HEK293T (cell line): ENCODE data around the gene SPI1.

Source experiments
- CTCF ChIA-PET: fragments of 350-600 bp; formaldehyde crosslinking; extraction: SDS; loops from one replicate; lab custom pipeline; 2021; ENCODE audit warnings: antibody characterized with exemption, inconsistent platforms; lab: Yijun Ruan, JAX
- POLR2A ChIA-PET: fragments of 350-600 bp; formaldehyde crosslinking; extraction: SDS; loops from one replicate; lab custom pipeline; 2020; ENCODE audit warnings: antibody characterized with exemption, inconsistent platforms; lab: Yijun Ruan, JAX
- DNase-seq: peaks from one replicate; pipeline ENCODE4 v3.0.0; 2012; ENCODE audit warnings: mixed read lengths; ENCODE audit errors: extremely low spot score
- ARNT ChIP-seq: fragments of 450-650 bp; IDR thresholded peaks from 2 replicates; pipeline ENCODE4 v1.6.1; 2017; ENCODE audit warnings: mild to moderate bottlenecking
- BHLHE40 ChIP-seq: fragments of 450-650 bp; IDR thresholded peaks from 2 replicates; pipeline ENCODE4 v1.6.1; 2016; ENCODE audit warnings: mild to moderate bottlenecking, moderate library complexity, borderline replicate concordance
- CTBP1 ChIP-seq: fragments of 450-650 bp; IDR thresholded peaks from 2 replicates; pipeline ENCODE4 v1.6.1; 2016; ENCODE audit warnings: borderline replicate concordance
- ELF4 ChIP-seq: fragments of 450-650 bp; IDR thresholded peaks from 2 replicates; pipeline ENCODE4 v1.6.1; 2017; ENCODE audit warnings: antibody characterized with exemption
- FOXA1 ChIP-seq: fragments of 450-650 bp; IDR thresholded peaks from 2 replicates; pipeline ENCODE4 v1.6.1; 2016; ENCODE audit warnings: mild to moderate bottlenecking
- FOXK2 ChIP-seq: fragments of 450-650 bp; IDR thresholded peaks from 2 replicates; pipeline ENCODE4 v1.6.1; 2016; ENCODE audit warnings: mild to moderate bottlenecking
- FOXM1 ChIP-seq: fragments of 450-650 bp; IDR thresholded peaks from 2 replicates; pipeline ENCODE4 v1.6.1; 2017; ENCODE audit warnings: mild to moderate bottlenecking, borderline replicate concordance
- HDGF ChIP-seq: fragments of 450-650 bp; IDR thresholded peaks from 2 replicates; pipeline ENCODE4 v1.6.1; 2017; ENCODE audit warnings: antibody characterized with exemption, borderline replicate concordance
- LEF1 ChIP-seq: fragments of 450-650 bp; IDR thresholded peaks from 2 replicates; pipeline ENCODE4 v1.6.1; 2017; ENCODE audit warnings: mild to moderate bottlenecking, borderline replicate concordance
- NFRKB ChIP-seq: fragments of 450-650 bp; IDR thresholded peaks from 2 replicates; pipeline ENCODE4 v1.6.1; 2016; ENCODE audit warnings: mild to moderate bottlenecking, moderate library complexity
- SP1 ChIP-seq: fragments of 450-650 bp; IDR thresholded peaks from 2 replicates; pipeline ENCODE4 v1.6.1; 2017
- SUZ12 ChIP-seq: fragments of 450-650 bp; IDR thresholded peaks from 2 replicates; pipeline ENCODE4 v1.6.1; 2016; ENCODE audit warnings: mild to moderate bottlenecking
- TARDBP ChIP-seq: fragments of 450-650 bp; IDR thresholded peaks from 2 replicates; pipeline ENCODE4 v1.6.1; 2016
- ZNF384 ChIP-seq: fragments of 450-650 bp; IDR thresholded peaks from 2 replicates; pipeline ENCODE4 v1.6.1; 2016
- TF ChIP-seq, protein P1 (sequence below): fragments of 450-650 bp; IDR thresholded peaks from 2 replicates; pipeline ENCODE4 v1.6.1; 2016

SPI1 gene

DNA sequence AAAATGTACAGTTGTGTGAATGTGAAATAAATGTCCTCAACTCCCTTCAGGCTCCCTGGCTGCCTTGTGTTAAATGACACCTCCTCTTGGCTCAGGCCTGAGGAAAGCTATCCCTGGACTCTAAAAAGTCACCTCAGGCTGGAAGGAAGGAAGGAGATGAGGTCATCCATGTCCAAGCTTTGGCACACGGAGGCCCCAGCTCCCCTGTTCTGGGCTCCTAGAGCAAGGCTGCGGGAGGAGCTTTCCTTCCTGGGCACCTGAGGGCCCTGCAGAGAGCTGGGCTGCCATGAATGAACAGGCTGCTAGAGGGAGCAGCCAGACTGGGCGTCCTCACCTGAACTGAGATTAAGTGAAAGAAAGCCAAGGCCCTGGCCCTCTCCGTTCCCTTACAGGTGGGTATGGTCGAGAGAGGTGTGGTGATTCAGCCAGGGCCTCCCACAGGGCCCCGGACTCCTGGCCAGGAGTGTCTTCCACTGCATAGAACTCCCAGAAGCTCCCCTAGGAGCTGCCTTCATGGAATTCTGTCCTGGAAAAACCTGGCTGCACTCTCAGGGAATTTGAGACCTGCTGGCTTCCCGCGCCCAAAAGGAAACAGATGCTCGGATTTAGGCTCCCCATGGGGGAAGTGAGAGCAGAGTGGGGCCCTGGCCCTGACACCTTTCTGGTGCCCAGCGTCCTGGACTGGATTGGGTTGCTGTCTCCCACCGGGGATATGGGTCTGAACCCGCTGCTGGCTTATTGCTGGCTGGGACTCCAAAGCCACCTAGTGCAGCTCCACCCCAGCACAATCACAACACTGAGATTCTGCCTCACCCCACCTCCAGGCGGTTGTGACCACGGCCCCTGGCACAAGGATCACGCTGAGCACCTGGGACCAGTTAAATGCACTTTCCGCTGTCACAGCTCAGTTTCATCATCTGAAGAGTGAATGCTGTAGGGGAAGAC is 48.1 kb downstream of the SPI1 start:
- no peak for DNase-seq
- CTCF ChIA-PET = interaction anchor here (1.1 kb wide), 1 partner anchor 25 kb away, joined by 3 read pairs; no protein-coding TSS in a partner anchor
- TF ChIP-seq, protein P1, sequence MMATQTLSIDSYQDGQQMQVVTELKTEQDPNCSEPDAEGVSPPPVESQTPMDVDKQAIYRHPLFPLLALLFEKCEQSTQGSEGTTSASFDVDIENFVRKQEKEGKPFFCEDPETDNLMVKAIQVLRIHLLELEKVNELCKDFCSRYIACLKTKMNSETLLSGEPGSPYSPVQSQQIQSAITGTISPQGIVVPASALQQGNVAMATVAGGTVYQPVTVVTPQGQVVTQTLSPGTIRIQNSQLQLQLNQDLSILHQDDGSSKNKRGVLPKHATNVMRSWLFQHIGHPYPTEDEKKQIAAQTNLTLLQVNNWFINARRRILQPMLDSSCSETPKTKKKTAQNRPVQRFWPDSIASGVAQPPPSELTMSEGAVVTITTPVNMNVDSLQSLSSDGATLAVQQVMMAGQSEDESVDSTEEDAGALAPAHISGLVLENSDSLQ = no peak
- no peak for TF ChIP-seq ELF4
- TF ChIP-seq ARNT = no peak
- no peak for TF ChIP-seq HDGF
- no peak for TF ChIP-seq ZNF384
- no peak for TF ChIP-seq BHLHE40
- TF ChIP-seq SUZ12 = no peak
- no peak for TF ChIP-seq SP1
- no peak for TF ChIP-seq CTBP1
- no peak for TF ChIP-seq LEF1
- POLR2A ChIA-PET = no interaction called here

DNA sequence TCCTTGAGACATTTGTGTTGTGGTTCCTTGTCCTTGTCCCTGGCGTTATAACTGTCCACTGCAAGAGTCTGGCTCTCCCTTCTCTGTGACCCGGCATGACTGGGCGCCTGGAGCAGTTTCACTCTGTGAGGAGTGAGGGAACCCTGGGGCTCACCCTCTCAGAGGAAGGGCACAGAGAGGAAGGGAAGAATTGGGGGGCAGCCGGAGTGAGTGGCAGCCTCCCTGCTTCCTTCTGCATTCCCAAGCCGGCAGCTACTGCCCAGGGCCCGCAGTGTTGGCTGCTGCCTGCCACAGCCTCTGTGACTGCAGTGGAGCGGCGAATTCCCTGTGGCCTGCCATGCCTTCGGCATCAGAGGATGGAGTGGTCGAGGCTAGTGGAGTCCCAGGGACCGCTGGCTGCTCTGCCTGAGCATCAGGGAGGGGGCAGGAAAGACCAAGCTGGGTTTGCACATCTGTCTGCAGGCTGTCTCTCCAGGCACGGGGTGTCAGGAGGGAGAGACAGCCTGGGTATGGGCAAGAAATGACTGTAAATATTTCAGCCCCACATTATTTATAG is 48.8 kb downstream of the SPI1 start:
- POLR2A ChIA-PET = no interaction called here
- CTCF ChIA-PET = interaction anchor here (1.1 kb wide), 1 partner anchor 25 kb away, joined by 3 read pairs; no protein-coding TSS in a partner anchor
- TF ChIP-seq ZNF384 (no peak), TARDBP (no peak), ELF4 (no peak), SP1 (no peak)
- DNase-seq = no peak

- no peak for DNase-seq
- CTCF ChIA-PET = no interaction called here
- TF ChIP-seq LEF1 (no peak), TARDBP (no peak)
- POLR2A ChIA-PET = no interaction called here
Measured at GRCh38 chr11:47328449-47329390, 49.6 kb downstream of the SPI1 start.

- ChIA-PET POLR2A (no interaction called here), CTCF (no interaction called here)
- DNase-seq = no peak
- TF ChIP-seq TARDBP (no peak), BHLHE40 (no peak), CTBP1 (no peak), FOXA1 (no peak), NFRKB (no peak), HDGF (no peak), FOXK2 (no peak), ELF4 (no peak), FOXM1 (no peak), LEF1 (no peak), SUZ12 (no peak), ZNF384 (no peak), SP1 (no peak)
- TF ChIP-seq, protein P1 = no peak
Measured at GRCh38 chr11:47327949-47328348, 50.4 kb downstream of the SPI1 start.

DNA sequence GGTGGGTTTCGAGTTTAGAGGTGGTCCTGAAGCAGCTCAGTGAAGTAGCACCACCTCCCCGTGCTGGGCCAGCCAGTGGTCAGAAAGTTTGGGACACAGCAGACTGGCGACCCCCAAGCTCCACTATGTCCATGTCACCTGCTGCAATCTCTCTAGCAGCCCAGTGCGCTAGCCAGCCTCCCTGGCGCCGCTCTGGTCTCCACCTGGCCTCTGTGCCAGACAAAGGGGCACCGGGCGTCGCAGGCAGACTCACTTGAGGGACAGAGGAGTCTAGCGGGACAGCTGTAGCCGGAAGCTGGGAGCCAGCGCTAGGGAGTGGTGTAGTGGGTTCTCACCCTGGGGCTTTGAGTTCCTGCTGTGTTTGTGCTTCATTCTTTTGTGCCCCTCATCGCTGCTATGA is 51.3 kb downstream of the SPI1 start:
- no peak for DNase-seq
- TF ChIP-seq, protein P1 = no peak
- TF ChIP-seq ARNT = no peak
- TF ChIP-seq FOXA1 = no peak
- TF ChIP-seq LEF1 = no peak
- ChIA-PET POLR2A (no interaction called here), CTCF (no interaction called here)

DNA sequence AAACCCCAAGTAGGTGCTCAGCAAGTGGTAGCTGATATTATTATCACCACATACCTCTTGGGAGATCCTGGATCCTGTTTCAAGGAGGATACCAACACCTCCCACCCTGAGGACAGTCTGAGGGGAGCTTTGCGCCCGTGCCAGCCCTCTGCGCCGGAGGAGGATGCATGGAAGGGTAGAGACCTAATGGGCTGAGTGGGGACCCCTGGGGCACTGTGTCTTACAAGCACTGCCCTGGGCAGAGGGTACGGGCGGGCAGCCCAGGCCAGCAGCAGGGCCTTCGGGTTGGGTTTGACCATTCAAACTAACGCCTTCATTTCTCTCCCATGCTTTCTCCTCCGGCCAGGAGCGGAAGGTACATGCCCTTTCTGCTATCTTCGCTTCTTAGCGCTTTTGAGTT is 52.1 kb downstream of the SPI1 start:
- CTCF ChIA-PET = no interaction called here
- POLR2A ChIA-PET = no interaction called here
- TF ChIP-seq HDGF (no peak), NFRKB (no peak), LEF1 (no peak), FOXK2 (no peak), CTBP1 (no peak), ARNT (no peak), TARDBP (no peak), ZNF384 (no peak)
- TF ChIP-seq, protein P1 = no peak
- DNase-seq = no peak
